ENCODE measurements around the gene WLS. TPM values are rescaled to one million over a fixed set of nuclear protein-coding genes. Genes with fewer than 3 reads are reported as not detected.
A peak's percentile ranks its signal among the peaks of the same experiment; 100 is the strongest.

WLS gene
- total RNA-seq, 1 donor from 2014 or later, result 306 TPM

- H3K36me3 Mint-ChIP-seq, result peaks cover 2% of the 10 kb centered on the region
- peak overlapping the region; percentile 89 for H3K27ac Mint-ChIP-seq
Observed at GRCh38 chr1:68231627-68232288, 565 bp downstream of the WLS start.

GRCh38 chr1:68230901-68231626 lies 1.3 kb downstream of the WLS start:
- DNase-seq (ENCODE audit: extremely low spot score, unreplicated experiment), result no peak
- no peaks in the 10 kb centered on the region for H3K9me3 Mint-ChIP-seq
- peaks cover 5% of the 10 kb centered on the region for H3K36me3 Mint-ChIP-seq
- H3K4me1 Mint-ChIP-seq (ENCODE audit: unreplicated experiment), result peaks cover 36% of the 10 kb centered on the region
- no peak for TF ChIP-seq CTCF (conservative IDR thresholded peaks at IDR 0.05)
- H3K27ac Mint-ChIP-seq, result peak overlapping the region; percentile 80
- H3K27me3 Mint-ChIP-seq, result peaks cover 5% of the 10 kb centered on the region
- H3K4me3 Mint-ChIP-seq, result peak overlapping the region; percentile 98

More at GRCh38 chr1:68231627-68232288, 565 bp downstream of the WLS start:
- peaks cover 5% of the 10 kb centered on the region for H3K27me3 Mint-ChIP-seq
- no peak for TF ChIP-seq CTCF (conservative IDR thresholded peaks at IDR 0.05)
- no peaks in the 10 kb centered on the region for H3K9me3 Mint-ChIP-seq
- peaks cover 33% of the 10 kb centered on the region for H3K4me1 Mint-ChIP-seq (ENCODE audit: unreplicated experiment)
- no peak for DNase-seq (ENCODE audit: extremely low spot score, unreplicated experiment)
- peak overlapping the region; percentile 98 for H3K4me3 Mint-ChIP-seq

GRCh38 chr1:68230484-68230802 lies 1.9 kb downstream of the WLS start:
- Mint-ChIP-seq H3K4me3 (peak overlapping the region; percentile 98), H3K27ac (peak overlapping the region; percentile 80), H3K4me1 (ENCODE audit: unreplicated experiment) (peaks cover 36% of the 10 kb centered on the region), H3K27me3 (peaks cover 5% of the 10 kb centered on the region), H3K9me3 (no peaks in the 10 kb centered on the region), H3K36me3 (peaks cover 11% of the 10 kb centered on the region)
- no peak for DNase-seq (ENCODE audit: extremely low spot score, unreplicated experiment)
- no peak for TF ChIP-seq CTCF (conservative IDR thresholded peaks at IDR 0.05)

- peak overlapping the region; percentile 98 for H3K4me3 Mint-ChIP-seq
- peaks cover 36% of the 10 kb centered on the region for H3K4me1 Mint-ChIP-seq (ENCODE audit: unreplicated experiment)
- H3K9me3 Mint-ChIP-seq, result no peaks in the 10 kb centered on the region
- H3K27ac Mint-ChIP-seq, result peak overlapping the region; percentile 80
- no peak for TF ChIP-seq CTCF (conservative IDR thresholded peaks at IDR 0.05)
- H3K36me3 Mint-ChIP-seq, result peaks cover 12% of the 10 kb centered on the region
- no peak for DNase-seq (ENCODE audit: extremely low spot score, unreplicated experiment)
- peaks cover 5% of the 10 kb centered on the region for H3K27me3 Mint-ChIP-seq
Observed at GRCh38 chr1:68229650-68230483, 2.5 kb downstream of the WLS start.

GRCh38 chr1:68228851-68229250 lies 3.5 kb downstream of the WLS start:
- peaks cover 18% of the 10 kb centered on the region for H3K36me3 Mint-ChIP-seq
- H3K27me3 Mint-ChIP-seq, result peaks cover 3% of the 10 kb centered on the region
- no peak for DNase-seq (ENCODE audit: extremely low spot score, unreplicated experiment)
- TF ChIP-seq CTCF (conservative IDR thresholded peaks at IDR 0.05), result no peak
- H3K27ac Mint-ChIP-seq, result peak overlapping the region; percentile 80
- H3K9me3 Mint-ChIP-seq, result no peaks in the 10 kb centered on the region
- peak overlapping the region; percentile 98 for H3K4me3 Mint-ChIP-seq
- peaks cover 42% of the 10 kb centered on the region for H3K4me1 Mint-ChIP-seq (ENCODE audit: unreplicated experiment)

Data from type B pancreatic cell (in vitro differentiated cells).